B cell (primary cell): ENCODE data around the gene FLG. TPM values are rescaled to one million over a fixed set of nuclear protein-coding genes. Genes with fewer than 3 reads are reported as not detected.
"Not testable (repeated sequence)": the region's sequence is repeated elsewhere in the genome, so short reads cannot be mapped to it uniquely, and the experiment has no call there.

Source experiments
- ATAC-seq: fragments of 200-7000 bp; cut with Tn5 transposase; one replicate; pipeline ENCODE4 v1.10.0; 2021; ENCODE audit warnings: low read depth, mild to moderate bottlenecking, moderate number of reproducible peaks, moderate library complexity
- CTCF ChIA-PET: fragments of 350-600 bp; sonication (Branson Sonifier 250); formaldehyde crosslinking; loops from one replicate; lab custom pipeline; 2021; ENCODE audit warnings: antibody characterized with exemption, inconsistent platforms; lab: Charles Lee
- POLR2A ChIA-PET: fragments of 350-600 bp; sonication (Branson Sonifier 250); formaldehyde crosslinking; loops from one replicate; lab custom pipeline; 2021; ENCODE audit warnings: antibody characterized with exemption; lab: Charles Lee
- DNase-seq: peaks from one replicate; pipeline ENCODE4 v3.0.0; 2013
- H2AFZ ChIP-seq: 2 replicates; pipeline ENCODE4 v1.6.1; 2012; ENCODE audit warnings: mild to moderate bottlenecking, low read depth, low read length; ENCODE audit not compliant: insufficient read depth, poor library complexity, severe bottlenecking
- H3K27ac ChIP-seq, 2 donors: 1 replicate in 1 of 2; 2 replicates in 1 of 2; pipeline ENCODE4 v1.5.1; 2012 to 2013; ENCODE audit warnings: low read length in 2 of 2, mild to moderate bottlenecking in 2 of 2, moderate library complexity in 1 of 2
- H3K27me3 ChIP-seq, 4 experiments: fragments of 200-600 bp in 1 of 4; sonication (generic) in 1 of 4; replicated peaks in 1 of 4; 1 replicate in 2 of 4; 2 replicates in 2 of 4; pipeline versions ENCODE4 v1.6.1 to v1.7.0; 2013 to 2016; ENCODE audit warnings: low read length in 3 of 4, mild to moderate bottlenecking in 2 of 4, mixed read lengths in 1 of 4, moderate library complexity in 1 of 4; ENCODE audit not compliant: insufficient read depth in 4 of 4, control insufficient read depth in 3 of 4; ENCODE audit errors: control extremely low read depth in 1 of 4
- H3K36me3 ChIP-seq, 2 experiments: replicated peaks in 1 of 2; 1 replicate in 1 of 2; 2 replicates in 1 of 2; pipeline versions ENCODE4 v1.6.1 to v1.7.1; 2013; ENCODE audit warnings: low read length in 1 of 2; ENCODE audit not compliant: insufficient read depth in 2 of 2, control insufficient read depth in 1 of 2; ENCODE audit errors: control extremely low read depth in 1 of 2, extremely low read depth in 1 of 2
- H3K4me1 ChIP-seq, 2 donors: fragments of 200-600 bp in 1 of 2; sonication (generic) in 1 of 2; 1 replicate in 1 of 2; 2 replicates in 1 of 2; pipeline versions ENCODE4 v1.5.1 to v1.6.1; 2013 to 2017; ENCODE audit warnings: low read length in 2 of 2; ENCODE audit not compliant: control insufficient read depth in 2 of 2, insufficient read depth in 2 of 2
- H3K4me2 ChIP-seq: replicated peaks from 2 replicates; pipeline ENCODE3; 2012; ENCODE audit warnings: mild to moderate bottlenecking, low read depth, low read length; ENCODE audit not compliant: poor library complexity, severe bottlenecking
- H3K4me3 ChIP-seq, 5 experiments: fragments of 200-600 bp in 1 of 5; sonication (generic) in 1 of 5; 1 replicate in 3 of 5; 2 replicates in 2 of 5; pipeline versions ENCODE4 v1.5.1 to v1.7.0; 2011 to 2016; ENCODE audit warnings: low read length in 4 of 5, mild to moderate bottlenecking in 4 of 5, low read depth in 2 of 5, control low read depth in 1 of 5, moderate library complexity in 1 of 5; ENCODE audit not compliant: insufficient read depth in 1 of 5; ENCODE audit errors: control extremely low read depth in 1 of 5, extremely low read depth in 1 of 5
- H3K79me2 ChIP-seq: fragments of 200-600 bp; sonication (generic); one replicate; pipeline ENCODE4 v1.6.0; 2016; ENCODE audit warnings: low read length; ENCODE audit not compliant: control insufficient read depth, insufficient read depth
- H3K9ac ChIP-seq: fragments of 200-600 bp; sonication (generic); 2 replicates; pipeline ENCODE4 v1.6.1; 2017; ENCODE audit warnings: mild to moderate bottlenecking, low read length, moderate library complexity
- H3K9me3 ChIP-seq, 3 donors: one replicate each; pipeline versions ENCODE4 v1.6.1 to v1.7.1; 2013; ENCODE audit warnings: low read length in 2 of 3; ENCODE audit not compliant: control insufficient read depth in 2 of 3, insufficient read depth in 1 of 3; ENCODE audit errors: control extremely low read depth in 1 of 3
- H4K20me1 ChIP-seq: 2 replicates; pipeline ENCODE4 v1.6.0; 2012; ENCODE audit warnings: mild to moderate bottlenecking, low read length; ENCODE audit not compliant: insufficient read depth, control insufficient read depth, poor library complexity, severe bottlenecking
- H3K27ac Mint-ChIP-seq: one replicate; pipeline ENCODE4 v1.8.0; 2021; ENCODE audit warnings: mixed read lengths
- H3K27me3 Mint-ChIP-seq: one replicate; pipeline ENCODE4 v1.8.0; 2021; ENCODE audit warnings: mixed read lengths
- H3K4me1 Mint-ChIP-seq: one replicate; pipeline ENCODE4 v1.8.0; 2021; ENCODE audit warnings: mixed read lengths
- H3K4me3 Mint-ChIP-seq: one replicate; pipeline ENCODE4 v1.8.0; 2021; ENCODE audit warnings: mixed read lengths
- H3K9me3 Mint-ChIP-seq: one replicate; pipeline ENCODE4 v1.8.0; 2022; ENCODE audit warnings: mixed read lengths; ENCODE audit not compliant: insufficient read depth
- EZH2 ChIP-seq: IDR thresholded peaks from 2 replicates; pipeline ENCODE4 v1.6.1; 2012; ENCODE audit warnings: borderline replicate concordance, low read depth, mild to moderate bottlenecking, moderate library complexity, low read length; ENCODE audit not compliant: insufficient read depth, poor library complexity, severe bottlenecking
- WGBS: methylation state at CpG from one replicate; pipeline ENCODE4 v1.1.5; 2013; ENCODE audit warnings: missing lambda C conversion rate; ENCODE audit not compliant: insufficient coverage; 5-methylcytosine and 5-hydroxymethylcytosine counted together
- intact Hi-C: fragments of 100-400 bp; cut with micrococcal nuclease; formaldehyde crosslinking; loops from one replicate; pipeline ENCODE4 v1.10.0; 2022
- polyA plus RNA-seq: library from polyadenylated mRNA; depleted of rRNA; stranded (reverse); fragments of >200 nt; gene quantifications from 2 replicates; pipeline ENCODE4 v1.2.3, GENCODE V29; 2012
- total RNA-seq, 2 donors: library from RNA; stranded (reverse); fragments of 120-200 nt in 1 of 2; gene quantifications; 1 replicate in 1 of 2; 2 replicates in 1 of 2; pipeline versions ENCODE4 v1.2.3 to v1.2.4, GENCODE V29; 2013 to 2022
- TF ChIP-seq, protein P1 (sequence below): fragments of 200-600 bp; IDR thresholded peaks from one replicate; pipeline ENCODE4 v1.8.0; 2022; ENCODE audit warnings: antibody characterized with exemption, mild to moderate bottlenecking

The FLG gene
- total and polyA plus RNA-seq, 2 donors (not counting 1 experiment from before 2014, with no cell fraction given): not detected

DNA sequence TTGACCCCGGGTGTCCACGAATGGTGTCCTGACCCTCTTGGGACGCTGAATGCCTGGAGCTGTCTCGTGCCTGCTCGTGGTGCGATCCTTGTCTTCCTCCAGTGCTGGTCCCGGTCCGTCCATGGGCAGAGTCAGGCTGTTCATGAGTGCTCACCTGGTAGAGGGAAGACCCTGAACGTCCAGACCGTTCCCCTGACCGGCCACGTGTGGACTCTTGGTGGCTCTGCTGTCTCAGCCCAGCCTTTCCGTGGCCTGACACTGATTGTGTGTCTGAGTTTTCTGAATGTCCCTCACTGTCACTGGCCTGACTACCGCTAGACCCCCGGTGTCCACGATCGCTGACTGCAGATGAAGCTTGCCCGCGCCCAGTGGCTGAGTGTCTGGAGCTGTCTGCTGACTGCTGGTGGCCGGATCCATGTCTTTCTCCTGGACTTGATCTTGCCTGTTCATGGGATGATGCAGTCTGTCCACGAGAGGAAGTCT is 11.7 kb downstream of the FLG start:
- no peaks in the 10 kb centered on the region for H3K36me3 ChIP-seq
- Mint-ChIP-seq H3K4me1 (no peaks in the 10 kb centered on the region), H3K9me3 (no peaks in the 10 kb centered on the region), H3K4me3 (no peak overlapping the region), H3K27ac (no peak overlapping the region), H3K27me3 (no peaks in the 10 kb centered on the region)
- H4K20me1 ChIP-seq: no peaks in the 10 kb centered on the region
- CTCF ChIA-PET: no interaction called here
- no peak overlapping the region for H3K27ac ChIP-seq
- intact Hi-C loops: no loop called here
- no peak for DNase-seq
- H3K4me1 ChIP-seq: no peaks in the 10 kb centered on the region
- peaks cover 0 to 28% (median 0%) of the 10 kb centered on the region in 3 donors for H3K9me3 ChIP-seq
- no peak overlapping the region for H3K4me2 ChIP-seq
- H2AFZ ChIP-seq: no peak overlapping the region
- peaks cover 0 to 5% (median 0%) of the 10 kb centered on the region in 4 experiments for H3K27me3 ChIP-seq
- TF ChIP-seq, protein P1, sequence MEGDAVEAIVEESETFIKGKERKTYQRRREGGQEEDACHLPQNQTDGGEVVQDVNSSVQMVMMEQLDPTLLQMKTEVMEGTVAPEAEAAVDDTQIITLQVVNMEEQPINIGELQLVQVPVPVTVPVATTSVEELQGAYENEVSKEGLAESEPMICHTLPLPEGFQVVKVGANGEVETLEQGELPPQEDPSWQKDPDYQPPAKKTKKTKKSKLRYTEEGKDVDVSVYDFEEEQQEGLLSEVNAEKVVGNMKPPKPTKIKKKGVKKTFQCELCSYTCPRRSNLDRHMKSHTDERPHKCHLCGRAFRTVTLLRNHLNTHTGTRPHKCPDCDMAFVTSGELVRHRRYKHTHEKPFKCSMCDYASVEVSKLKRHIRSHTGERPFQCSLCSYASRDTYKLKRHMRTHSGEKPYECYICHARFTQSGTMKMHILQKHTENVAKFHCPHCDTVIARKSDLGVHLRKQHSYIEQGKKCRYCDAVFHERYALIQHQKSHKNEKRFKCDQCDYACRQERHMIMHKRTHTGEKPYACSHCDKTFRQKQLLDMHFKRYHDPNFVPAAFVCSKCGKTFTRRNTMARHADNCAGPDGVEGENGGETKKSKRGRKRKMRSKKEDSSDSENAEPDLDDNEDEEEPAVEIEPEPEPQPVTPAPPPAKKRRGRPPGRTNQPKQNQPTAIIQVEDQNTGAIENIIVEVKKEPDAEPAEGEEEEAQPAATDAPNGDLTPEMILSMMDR: no peak
- no peak for TF ChIP-seq EZH2
- H3K4me3 ChIP-seq: no peak overlapping the region
- WGBS: 96% methylated on average over 21 of the region's 21 CpGs
- H3K79me2 ChIP-seq: no peaks in the 10 kb centered on the region
- ATAC-seq: no peak
- H3K9ac ChIP-seq: no peak overlapping the region
- POLR2A ChIA-PET: no interaction called here

DNA sequence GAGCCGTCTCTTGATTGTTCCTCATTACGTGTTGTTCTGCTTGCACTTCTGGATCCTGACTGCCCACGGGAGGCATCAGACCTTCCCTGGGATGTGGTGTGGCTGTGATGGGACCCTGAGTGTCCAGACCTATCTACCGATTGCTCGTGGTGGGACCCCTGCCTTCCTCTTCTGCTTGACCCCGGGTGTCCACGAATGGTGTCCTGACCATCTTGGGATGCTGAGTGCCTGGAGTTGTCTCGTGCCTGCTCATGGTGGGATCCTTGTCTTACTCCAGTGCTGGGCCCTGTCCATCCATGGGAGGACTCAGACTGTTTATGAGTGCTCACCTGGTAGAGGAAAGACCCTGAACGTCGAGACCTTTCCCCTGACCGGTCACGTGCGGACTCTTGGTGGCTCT is 12.9 kb downstream of the FLG start:
- H3K79me2 ChIP-seq, H3K27me3 Mint-ChIP-seq, DNase-seq, H3K9me3 Mint-ChIP-seq, H3K27me3 ChIP-seq, POLR2A ChIA-PET, H3K4me3 Mint-ChIP-seq, H3K36me3 ChIP-seq, H4K20me1 ChIP-seq, CTCF ChIA-PET, ATAC-seq, H2AFZ ChIP-seq, H3K4me1 ChIP-seq, H3K9ac ChIP-seq, H3K4me2 ChIP-seq, H3K4me1 Mint-ChIP-seq, H3K27ac ChIP-seq, intact Hi-C loops, H3K4me3 ChIP-seq, H3K27ac Mint-ChIP-seq: not testable (repeated sequence)
- WGBS: 94% methylated on average over 12 of the region's 13 CpGs
- H3K9me3 ChIP-seq: peaks cover 0 to 29% (median 0%) of the 10 kb centered on the region in 3 donors
